Heart right ventricle (tissue), 16 donors: ENCODE measurements around the gene SMAD2. TPM values are rescaled to one million over a fixed set of nuclear protein-coding genes. Genes with fewer than 3 reads are reported as not detected.

ENCODE experiments used
- ATAC-seq, 8 donors: fragments of 200-7000 bp; cut with Tn5 transposase; one replicate each; pipeline ENCODE4 v1.9.1; 2020; ENCODE audit warnings: mild to moderate bottlenecking in 8 of 8, moderate library complexity in 8 of 8, moderate number of reproducible peaks in 1 of 8
- DNase-seq, 2 donors: peaks; one replicate each; pipeline ENCODE4 v3.0.0-alpha.2; 2020
- H3K27ac ChIP-seq, 10 donors: fragments of 200-600 bp; sonication (generic) in 2 of 10; one replicate each; pipeline versions ENCODE4 v1.5.0 to v1.8.0; 2020 to 2022; ENCODE audit warnings: mild to moderate bottlenecking in 3 of 10
- H3K27me3 ChIP-seq, 7 donors: fragments of 200-600 bp; one replicate each; pipeline ENCODE4 v1.8.0; 2021 to 2022; ENCODE audit warnings: mild to moderate bottlenecking in 2 of 7
- H3K36me3 ChIP-seq, 9 donors: fragments of 200-600 bp; sonication (generic) in 1 of 9; one replicate each; pipeline versions ENCODE4 v1.5.0 to v1.8.0; 2020 to 2022; ENCODE audit warnings: mild to moderate bottlenecking in 2 of 9
- H3K4me1 ChIP-seq, 9 donors: fragments of 200-600 bp; sonication (generic) in 1 of 9; one replicate each; pipeline versions ENCODE4 v1.5.0 to v1.8.0; 2020 to 2022; ENCODE audit warnings: mild to moderate bottlenecking in 4 of 9
- H3K4me3 ChIP-seq, 10 donors: fragments of 200-600 bp; sonication (generic) in 2 of 10; one replicate each; pipeline versions ENCODE4 v1.5.0 to v1.8.0; 2020 to 2022; ENCODE audit warnings: mild to moderate bottlenecking in 7 of 10, moderate library complexity in 2 of 10
- H3K9me3 ChIP-seq, 11 donors: fragments of 200-600 bp in 10 of 11; sonication (generic) in 2 of 11; one replicate each; pipeline versions ENCODE4 v1.5.0 to v1.8.0; 2013 to 2022; ENCODE audit warnings: mild to moderate bottlenecking in 2 of 11, control low read depth in 1 of 11, moderate library complexity in 1 of 11
- WGBS, 2 donors: extraction: QIAGEN DNeasy Blood & Tissue Kit; methylation state at CpG; one replicate each; pipeline ENCODE4 v1.1.7; 2013; ENCODE audit warnings: inconsistent platforms in 1 of 2; 5-methylcytosine and 5-hydroxymethylcytosine counted together
- intact Hi-C, 10 donors: fragments of 100-400 bp; cut with DNase I; formaldehyde crosslinking; loops; one replicate each; pipeline versions ENCODE4 v1.11.1 to v1.14.2; 2022
- polyA plus RNA-seq, 2 donors: library from polyadenylated mRNA; stranded (reverse); fragments of 200-250 nt; gene quantifications; one replicate each; pipeline ENCODE4 v1.2.3, GENCODE V29; 2013
- total RNA-seq, 10 donors: library from RNA; stranded (reverse); fragmentation: NEBNext Ultra II Directional in 3 of 10; extraction: Animal tissue kit (Norgen Biotek cat#: 25700) in 3 of 10; gene quantifications; one replicate each; pipeline versions ENCODE4 v1.2.1 to v1.2.4, GENCODE V29; 2021 to 2023
- TF ChIP-seq, protein P1 (sequence below), 9 donors: fragments of 200-600 bp; sonication (generic) in 2 of 9; IDR thresholded peaks; one replicate each; pipeline versions ENCODE4 v1.5.0 to v1.8.0; 2021 to 2022; ENCODE audit warnings: antibody characterized with exemption in 9 of 9, mild to moderate bottlenecking in 5 of 9, moderate library complexity in 1 of 9
- donor health status: Arrhythmogenic right ventricular cardiomyopathy.
- donor health status: ischemic (EF 13 %, LVEDD 7.1; RV severe dilation, severe dysfunction).
- donor health status: healthy with polysubstance abuse.
- donor health status: DM: no; HTN: yes; CAD: no.
- donor health status: DM: no; HTN: no; CAD: no.
- donor health status: ischemic (EF 25% LVEDD 6.9; RV normal size, moderate dysfunction).
- donor health status: ischemic (EF 25% LVEDD 5.7; RV mildly dilated, moderate dysfunction).
- donor health status: healthy.
- donor health status: DM: yes; HTN: yes; CAD: no.
- donor health status: Ischemic cardiomyopathy.
- donor health status: ischemic (EF 35%, LVEDD 5.7; RV mildly dilated, moderate dysfunction).
- donor health status: nonischemic (EF 11% LVEDD 7.7; RV severe dilation, severe dysfunction).
- donor health status: DM: yes; HTN: yes; CAD: no.
- donor health status: PGD.
- donor health status: ischemic (EF 29% LVEDD 5.4; RV normal size, mild dysfunction).
- donor health status: nonischemic (EF 23%, LVEDD 6.1; RV moderate dilation, normal function).

Gene SMAD2
- total and polyA plus RNA-seq, 12 donors = 11.6 to 118 (median 92.9) TPM

DNA sequence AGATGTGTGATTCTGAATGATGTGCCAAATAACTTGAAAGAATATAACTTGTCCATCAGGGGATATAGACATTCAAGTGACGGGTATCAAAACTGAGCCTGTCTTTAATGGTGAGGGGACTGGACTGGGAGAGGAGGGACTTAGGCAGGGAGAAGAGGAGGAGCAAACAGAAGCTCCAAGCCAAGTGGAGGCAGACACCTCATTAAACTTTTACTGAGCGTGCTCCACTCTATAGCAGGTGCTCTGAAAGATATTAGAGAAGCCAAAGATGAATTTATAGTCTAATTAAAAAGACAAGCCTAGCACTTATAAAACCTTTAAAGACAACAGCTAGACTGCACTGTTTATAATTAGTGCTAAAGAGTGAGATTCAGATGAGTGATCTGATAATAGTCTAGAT lies 47.7 kb upstream of the SMAD2 start:
- no peak overlapping the region for H3K4me3 ChIP-seq
- 93 to 97% methylated on average over 2 of the region's 2 CpGs for WGBS, 2 donors

DNA sequence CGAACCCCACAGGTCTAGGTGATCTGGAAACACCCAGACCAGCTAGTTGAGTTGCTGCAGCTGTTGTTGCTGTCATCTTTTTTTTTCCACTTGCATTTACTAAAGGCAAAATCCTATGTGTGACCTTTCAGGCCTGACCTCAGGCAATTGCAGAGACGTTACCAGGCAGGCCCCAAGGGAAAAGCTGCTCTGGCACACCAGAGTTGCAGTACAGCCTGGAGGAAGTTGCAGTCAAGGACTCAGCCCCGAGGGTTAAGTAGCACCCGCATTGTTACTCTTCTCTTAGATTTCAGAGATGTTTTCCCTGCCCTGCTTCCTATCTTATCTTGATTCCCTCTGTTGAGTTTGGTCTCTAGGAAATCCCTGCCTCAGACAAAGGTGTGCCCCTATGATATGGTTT lies 45.2 kb upstream of the SMAD2 start:
- TF ChIP-seq, protein P1, sequence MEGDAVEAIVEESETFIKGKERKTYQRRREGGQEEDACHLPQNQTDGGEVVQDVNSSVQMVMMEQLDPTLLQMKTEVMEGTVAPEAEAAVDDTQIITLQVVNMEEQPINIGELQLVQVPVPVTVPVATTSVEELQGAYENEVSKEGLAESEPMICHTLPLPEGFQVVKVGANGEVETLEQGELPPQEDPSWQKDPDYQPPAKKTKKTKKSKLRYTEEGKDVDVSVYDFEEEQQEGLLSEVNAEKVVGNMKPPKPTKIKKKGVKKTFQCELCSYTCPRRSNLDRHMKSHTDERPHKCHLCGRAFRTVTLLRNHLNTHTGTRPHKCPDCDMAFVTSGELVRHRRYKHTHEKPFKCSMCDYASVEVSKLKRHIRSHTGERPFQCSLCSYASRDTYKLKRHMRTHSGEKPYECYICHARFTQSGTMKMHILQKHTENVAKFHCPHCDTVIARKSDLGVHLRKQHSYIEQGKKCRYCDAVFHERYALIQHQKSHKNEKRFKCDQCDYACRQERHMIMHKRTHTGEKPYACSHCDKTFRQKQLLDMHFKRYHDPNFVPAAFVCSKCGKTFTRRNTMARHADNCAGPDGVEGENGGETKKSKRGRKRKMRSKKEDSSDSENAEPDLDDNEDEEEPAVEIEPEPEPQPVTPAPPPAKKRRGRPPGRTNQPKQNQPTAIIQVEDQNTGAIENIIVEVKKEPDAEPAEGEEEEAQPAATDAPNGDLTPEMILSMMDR (IDR thresholded peaks at IDR 0.05) = no peak
- H3K36me3 ChIP-seq = no peaks in the 10 kb centered on the region
- no peak for DNase-seq
- WGBS, 2 donors = 52 to 61% methylated on average over 4 of the region's 4 CpGs
- peaks cover 0 to 7% (median 0%) of the 10 kb centered on the region in 7 donors for H3K27me3 ChIP-seq
- no peak overlapping the region for H3K4me3 ChIP-seq
- ATAC-seq = no peak
- H3K9me3 ChIP-seq = no peaks in the 10 kb centered on the region
- intact Hi-C loops = no loop called here
- no peak overlapping the region for H3K27ac ChIP-seq
- H3K4me1 ChIP-seq = peaks cover 0 to 7% (median 0%) of the 10 kb centered on the region in 9 donors

More for the DNA sequence above, 47.7 kb upstream of the SMAD2 start:
- TF ChIP-seq, protein P1 (IDR thresholded peaks at IDR 0.05) = no peak
- Histone ChIP-seq H3K27ac (no peak overlapping the region), H3K27me3 (peaks cover 0 to 6% (median 0%) of the 10 kb centered on the region in 7 donors), H3K9me3 (no peaks in the 10 kb centered on the region), H3K36me3 (no peaks in the 10 kb centered on the region), H3K4me1 (no peaks in the 10 kb centered on the region)
- DNase-seq (no peak), ATAC-seq (no peak)
- intact Hi-C loops = no loop called here

DNA sequence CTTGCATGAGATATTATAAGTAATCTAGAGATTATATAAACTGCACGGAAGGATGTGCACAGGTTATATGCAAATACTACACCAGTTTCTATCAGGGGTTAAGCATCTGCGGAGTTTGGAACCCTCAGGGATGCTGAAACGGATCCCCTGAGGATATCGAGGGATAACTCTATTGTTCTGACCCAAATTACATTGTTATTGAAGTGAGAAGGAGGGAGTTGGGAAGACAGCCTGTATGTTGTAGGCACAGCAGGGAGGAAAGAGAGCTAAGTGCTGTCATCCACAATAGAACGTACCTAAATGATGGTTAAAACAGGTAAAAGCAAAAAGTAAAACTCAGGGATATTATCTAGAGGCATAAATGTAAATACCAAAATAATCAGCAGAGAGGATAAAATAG lies 44.6 kb upstream of the SMAD2 start:
- no peak for DNase-seq
- intact Hi-C loops = no loop called here
- no peak overlapping the region for H3K27ac ChIP-seq
- 58 to 66% methylated on average over 5 of the region's 5 CpGs for WGBS, 2 donors
- no peaks in the 10 kb centered on the region for H3K36me3 ChIP-seq
- H3K4me3 ChIP-seq = no peak overlapping the region
- TF ChIP-seq, protein P1 (IDR thresholded peaks at IDR 0.05) = no peak
- no peaks in the 10 kb centered on the region for H3K9me3 ChIP-seq
- peaks cover 0 to 11% (median 0%) of the 10 kb centered on the region in 9 donors for H3K4me1 ChIP-seq
- H3K27me3 ChIP-seq = peaks cover 0 to 7% (median 0%) of the 10 kb centered on the region in 7 donors
- ATAC-seq = no peak

DNA sequence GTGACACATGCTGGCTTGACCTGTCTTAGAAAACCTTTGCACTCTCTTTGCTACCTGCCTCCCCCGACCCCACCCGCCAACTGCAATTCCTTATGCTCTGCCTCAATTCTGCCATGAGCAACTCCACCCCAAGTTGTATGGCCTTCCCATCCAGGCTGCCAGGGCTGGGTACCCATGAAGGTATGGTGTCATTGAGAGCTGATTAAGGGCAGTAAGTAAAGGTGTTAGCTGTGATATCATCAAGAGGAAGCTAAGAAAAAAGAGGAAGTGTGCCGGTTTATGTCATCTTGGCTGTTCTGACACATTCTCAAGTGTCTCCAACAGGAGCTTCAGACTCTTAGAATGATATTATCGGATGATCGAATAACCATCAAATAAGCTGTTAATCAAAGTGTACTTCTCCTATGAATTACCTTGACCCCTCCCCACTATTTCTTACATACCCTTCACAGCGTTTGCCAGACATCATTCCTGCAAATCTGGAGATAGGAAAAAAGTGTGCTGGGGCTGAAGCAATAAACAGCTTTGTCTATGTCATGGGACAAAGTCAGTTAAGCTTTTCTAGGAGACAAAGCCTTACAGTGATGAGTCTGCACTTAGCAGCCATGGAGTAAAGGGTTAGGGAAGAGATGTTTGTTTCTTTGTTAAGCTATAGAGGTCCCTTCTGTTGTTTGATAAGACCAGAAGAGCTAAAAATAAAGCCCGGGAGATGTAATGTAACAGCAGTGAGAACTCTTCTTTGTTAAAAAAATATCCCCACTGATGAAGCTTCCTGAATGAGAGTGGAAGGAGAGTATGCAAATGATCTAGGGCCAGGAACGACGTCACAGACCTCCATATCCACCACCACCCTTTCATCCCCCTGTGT lies 40.4 kb upstream of the SMAD2 start:
- WGBS, 2 donors = 59 to 60% methylated on average over 9 of the region's 9 CpGs

More for the DNA sequence above, 40.4 kb upstream of the SMAD2 start:
- peaks cover 0 to 11% (median 0%) of the 10 kb centered on the region in 9 donors for H3K4me1 ChIP-seq
- TF ChIP-seq, protein P1 (IDR thresholded peaks at IDR 0.05) = no peak
- no peak overlapping the region for H3K4me3 ChIP-seq
- H3K27me3 ChIP-seq = peaks cover 0 to 7% (median 0%) of the 10 kb centered on the region in 7 donors
- no peaks in the 10 kb centered on the region for H3K9me3 ChIP-seq
- intact Hi-C loops = no loop called here
- no peaks in the 10 kb centered on the region for H3K36me3 ChIP-seq
- H3K27ac ChIP-seq = no peak overlapping the region
- DNase-seq = no peak
- no peak for ATAC-seq
